Mammary epithelial cell (primary cell): ENCODE data around the gene NEK6.

Source experiments
- EZH2 ChIP-seq: IDR thresholded peaks from 2 replicates; pipeline ENCODE4 v1.6.1; 2012; ENCODE audit warnings: low read length, inconsistent platforms, borderline replicate concordance
- TF ChIP-seq, protein P1 (sequence below), 2 donors: IDR thresholded peaks in 1 of 2; conservative IDR thresholded peaks in 1 of 2; 2 replicates each; pipeline ENCODE4 v1.5.1; 2011 to 2012; ENCODE audit warnings: inconsistent platforms in 2 of 2, low read length in 2 of 2, mild to moderate bottlenecking in 2 of 2, control low read depth in 1 of 2, low read depth in 1 of 2; ENCODE audit not compliant: insufficient read depth in 1 of 2; ENCODE audit errors: extremely low read depth in 1 of 2

DNA sequence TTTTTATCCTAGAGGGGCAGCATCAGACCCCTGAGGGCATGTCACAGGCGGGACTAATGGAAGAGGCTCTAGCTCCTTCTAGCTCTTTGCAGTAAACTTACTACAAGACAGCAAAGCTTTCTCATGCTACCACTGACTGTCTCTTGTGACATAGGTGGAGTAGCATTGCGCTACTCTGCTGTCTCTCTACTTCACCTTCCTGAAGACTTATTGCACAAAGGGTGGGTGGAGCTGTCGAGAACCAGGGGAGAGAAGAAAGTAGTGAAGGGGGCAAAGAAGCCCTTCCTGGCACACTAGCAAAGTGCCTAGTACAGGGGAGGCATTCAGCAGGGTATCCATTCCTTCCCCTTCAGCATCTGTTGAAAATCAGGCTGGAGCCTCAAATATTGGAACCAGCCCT, 36.1 kb upstream of the NEK6 start:
- TF ChIP-seq EZH2: no peak
- TF ChIP-seq, protein P1, sequence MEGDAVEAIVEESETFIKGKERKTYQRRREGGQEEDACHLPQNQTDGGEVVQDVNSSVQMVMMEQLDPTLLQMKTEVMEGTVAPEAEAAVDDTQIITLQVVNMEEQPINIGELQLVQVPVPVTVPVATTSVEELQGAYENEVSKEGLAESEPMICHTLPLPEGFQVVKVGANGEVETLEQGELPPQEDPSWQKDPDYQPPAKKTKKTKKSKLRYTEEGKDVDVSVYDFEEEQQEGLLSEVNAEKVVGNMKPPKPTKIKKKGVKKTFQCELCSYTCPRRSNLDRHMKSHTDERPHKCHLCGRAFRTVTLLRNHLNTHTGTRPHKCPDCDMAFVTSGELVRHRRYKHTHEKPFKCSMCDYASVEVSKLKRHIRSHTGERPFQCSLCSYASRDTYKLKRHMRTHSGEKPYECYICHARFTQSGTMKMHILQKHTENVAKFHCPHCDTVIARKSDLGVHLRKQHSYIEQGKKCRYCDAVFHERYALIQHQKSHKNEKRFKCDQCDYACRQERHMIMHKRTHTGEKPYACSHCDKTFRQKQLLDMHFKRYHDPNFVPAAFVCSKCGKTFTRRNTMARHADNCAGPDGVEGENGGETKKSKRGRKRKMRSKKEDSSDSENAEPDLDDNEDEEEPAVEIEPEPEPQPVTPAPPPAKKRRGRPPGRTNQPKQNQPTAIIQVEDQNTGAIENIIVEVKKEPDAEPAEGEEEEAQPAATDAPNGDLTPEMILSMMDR (conservative IDR thresholded peaks at IDR 0.05 in 1 of 2, IDR thresholded peaks at IDR 0.05 in 1 of 2; ENCODE audit: extremely low read depth in 1 of 2, insufficient read depth in 1 of 2, low read depth in 1 of 2, low read length in 2 of 2): no peak
